Measurements from ENCODE around the gene ATP13A3.

ATP13A3 gene

GRCh38 chr3:194508491-194509453 lies 22.0 kb upstream of the ATP13A3 start:
- peaks cover 0 to 12% (median 7%) of the 10 kb centered on the region in 4 experiments for H3K4me1 ChIP-seq (ENCODE audit: control extremely low read depth in 1 of 4, control insufficient read depth in 4 of 4, insufficient read depth in 4 of 4, low read length in 3 of 4)
- H3K27me3 ChIP-seq (replicated peaks in 2 of 5; ENCODE audit: control insufficient read depth in 4 of 5, insufficient read depth in 5 of 5, low read length in 4 of 5): no peaks in the 10 kb centered on the region
- POLR2A ChIA-PET: no interaction called here
- H3K9me3 ChIP-seq (ENCODE audit: control extremely low read depth in 1 of 5, control insufficient read depth in 4 of 5, insufficient read depth in 2 of 5, low read depth in 1 of 5, low read length in 4 of 5): no peaks in the 10 kb centered on the region
- 59% methylated on average over 7 of the region's 14 CpGs for WGBS (ENCODE audit: insufficient coverage)
- peak in 2 of 3 donors; percentile 34 to 46 for DNase-seq
- H3K4me3 ChIP-seq (ENCODE audit: control insufficient read depth in 1 of 7, extremely low read depth in 1 of 7, insufficient read depth in 4 of 7, low read depth in 2 of 7, low read length in 6 of 7): no peak overlapping the region
- H3K27ac ChIP-seq (ENCODE audit: insufficient read depth in 1 of 2, low read depth in 1 of 2, low read length in 2 of 2, poor library complexity in 1 of 2, severe bottlenecking in 2 of 2): peak overlapping the region in 1 of 2 experiments; percentile 7
- CTCF ChIA-PET: interaction anchor here (0.6 to 1.5 kb wide), 6 partner anchors 11 to 492 kb away, joined by 3 to 5 read pairs (median 3); no protein-coding TSS in a partner anchor
- H3K36me3 ChIP-seq (ENCODE audit: control insufficient read depth in 4 of 4, insufficient read depth in 4 of 4, low read length in 3 of 4): no peaks in the 10 kb centered on the region

GRCh38 chr3:194507571-194507970 lies 20.8 kb upstream of the ATP13A3 start:
- ChIA-PET POLR2A (no interaction called here), CTCF (interaction anchor here (0.8 kb wide), 2 partner anchors 12 to 19 kb away, joined by 3 read pairs; no protein-coding TSS in a partner anchor)
- Histone ChIP-seq H3K36me3 (ENCODE audit: control insufficient read depth in 4 of 4, insufficient read depth in 4 of 4, low read length in 3 of 4) (no peaks in the 10 kb centered on the region), H3K4me3 (ENCODE audit: control insufficient read depth in 1 of 7, extremely low read depth in 1 of 7, insufficient read depth in 4 of 7, low read depth in 2 of 7, low read length in 6 of 7) (no peak overlapping the region), H3K27ac (ENCODE audit: insufficient read depth in 1 of 2, low read depth in 1 of 2, low read length in 2 of 2, poor library complexity in 1 of 2, severe bottlenecking in 2 of 2) (no peak overlapping the region), H3K4me1 (ENCODE audit: control extremely low read depth in 1 of 4, control insufficient read depth in 4 of 4, insufficient read depth in 4 of 4, low read length in 3 of 4) (peaks cover 0 to 12% (median 7%) of the 10 kb centered on the region in 4 experiments), H3K9me3 (ENCODE audit: control extremely low read depth in 1 of 5, control insufficient read depth in 4 of 5, insufficient read depth in 2 of 5, low read depth in 1 of 5, low read length in 4 of 5) (no peaks in the 10 kb centered on the region), H3K27me3 (replicated peaks in 2 of 5; ENCODE audit: control insufficient read depth in 4 of 5, insufficient read depth in 5 of 5, low read length in 4 of 5) (no peaks in the 10 kb centered on the region)
- no peak for DNase-seq
- 92% methylated on average over 10 of the region's 12 CpGs for WGBS (ENCODE audit: insufficient coverage)

GRCh38 chr3:194505791-194506415 lies 19.1 kb upstream of the ATP13A3 start:
- ChIA-PET POLR2A (no interaction called here), CTCF (interaction anchor here (1.3 kb wide), 1 partner anchor 33 kb away, joined by 3 read pairs; no protein-coding TSS in a partner anchor)
- no peak overlapping the region for H3K4me3 ChIP-seq (ENCODE audit: control insufficient read depth in 1 of 7, extremely low read depth in 1 of 7, insufficient read depth in 4 of 7, low read depth in 2 of 7, low read length in 6 of 7)
- no peaks in the 10 kb centered on the region for H3K36me3 ChIP-seq (ENCODE audit: control insufficient read depth in 4 of 4, insufficient read depth in 4 of 4, low read length in 3 of 4)
- H3K9me3 ChIP-seq (ENCODE audit: control extremely low read depth in 1 of 5, control insufficient read depth in 4 of 5, insufficient read depth in 2 of 5, low read depth in 1 of 5, low read length in 4 of 5): peaks cover 0 to 3% (median 0%) of the 10 kb centered on the region in 5 experiments
- H3K27ac ChIP-seq (ENCODE audit: insufficient read depth in 1 of 2, low read depth in 1 of 2, low read length in 2 of 2, poor library complexity in 1 of 2, severe bottlenecking in 2 of 2): no peak overlapping the region
- peaks cover 0 to 12% (median 7%) of the 10 kb centered on the region in 4 experiments for H3K4me1 ChIP-seq (ENCODE audit: control extremely low read depth in 1 of 4, control insufficient read depth in 4 of 4, insufficient read depth in 4 of 4, low read length in 3 of 4)
- no peak for DNase-seq
- H3K27me3 ChIP-seq (replicated peaks in 2 of 5; ENCODE audit: control insufficient read depth in 4 of 5, insufficient read depth in 5 of 5, low read length in 4 of 5): no peaks in the 10 kb centered on the region
- WGBS (ENCODE audit: insufficient coverage): 100% methylated on average over 4 of the region's 5 CpGs

- DNase-seq: no peak
- Histone ChIP-seq H3K36me3 (ENCODE audit: control insufficient read depth in 4 of 4, insufficient read depth in 4 of 4, low read length in 3 of 4) (no peaks in the 10 kb centered on the region), H3K4me1 (ENCODE audit: control extremely low read depth in 1 of 4, control insufficient read depth in 4 of 4, insufficient read depth in 4 of 4, low read length in 3 of 4) (peaks cover 0 to 12% (median 7%) of the 10 kb centered on the region in 4 experiments), H3K9me3 (ENCODE audit: control extremely low read depth in 1 of 5, control insufficient read depth in 4 of 5, insufficient read depth in 2 of 5, low read depth in 1 of 5, low read length in 4 of 5) (peaks cover 0 to 3% (median 0%) of the 10 kb centered on the region in 5 experiments), H3K27ac (ENCODE audit: insufficient read depth in 1 of 2, low read depth in 1 of 2, low read length in 2 of 2, poor library complexity in 1 of 2, severe bottlenecking in 2 of 2) (no peak overlapping the region), H3K4me3 (ENCODE audit: control insufficient read depth in 1 of 7, extremely low read depth in 1 of 7, insufficient read depth in 4 of 7, low read depth in 2 of 7, low read length in 6 of 7) (no peak overlapping the region), H3K27me3 (replicated peaks in 2 of 5; ENCODE audit: control insufficient read depth in 4 of 5, insufficient read depth in 5 of 5, low read length in 4 of 5) (no peaks in the 10 kb centered on the region)
- 100% methylated on average over 6 of the region's 7 CpGs for WGBS (ENCODE audit: insufficient coverage)
- CTCF ChIA-PET: interaction anchor here (1.1 to 1.3 kb wide), 2 partner anchors 8 to 32 kb away, joined by 3 to 4 read pairs; no protein-coding TSS in a partner anchor
- POLR2A ChIA-PET: no interaction called here
Observed at GRCh38 chr3:194504861-194505260, 18.1 kb upstream of the ATP13A3 start.

GRCh38 chr3:194504146-194504545 lies 17.3 kb upstream of the ATP13A3 start:
- Histone ChIP-seq H3K9me3 (ENCODE audit: control extremely low read depth in 1 of 5, control insufficient read depth in 4 of 5, insufficient read depth in 2 of 5, low read depth in 1 of 5, low read length in 4 of 5) (peaks cover 0 to 3% (median 0%) of the 10 kb centered on the region in 5 experiments), H3K27me3 (replicated peaks in 2 of 5; ENCODE audit: control insufficient read depth in 4 of 5, insufficient read depth in 5 of 5, low read length in 4 of 5) (no peaks in the 10 kb centered on the region), H3K36me3 (ENCODE audit: control insufficient read depth in 4 of 4, insufficient read depth in 4 of 4, low read length in 3 of 4) (no peaks in the 10 kb centered on the region), H3K4me3 (ENCODE audit: control insufficient read depth in 1 of 7, extremely low read depth in 1 of 7, insufficient read depth in 4 of 7, low read depth in 2 of 7, low read length in 6 of 7) (no peak overlapping the region), H3K4me1 (ENCODE audit: control extremely low read depth in 1 of 4, control insufficient read depth in 4 of 4, insufficient read depth in 4 of 4, low read length in 3 of 4) (peaks cover 0 to 10% (median 7%) of the 10 kb centered on the region in 4 experiments), H3K27ac (ENCODE audit: insufficient read depth in 1 of 2, low read depth in 1 of 2, low read length in 2 of 2, poor library complexity in 1 of 2, severe bottlenecking in 2 of 2) (no peak overlapping the region)
- ChIA-PET POLR2A (interaction anchor here (0.5 kb wide), 1 partner anchor 43 kb away, joined by 3 read pairs; no protein-coding TSS in a partner anchor), CTCF (interaction anchor here (1.1 to 1.3 kb wide), 4 partner anchors 9 to 70 kb away, joined by 3 to 4 read pairs (median 3); no protein-coding TSS in a partner anchor)
- 100% methylated on average over 1 of the region's 2 CpGs for WGBS (ENCODE audit: insufficient coverage)
- no peak for DNase-seq

- Histone ChIP-seq H3K4me3 (ENCODE audit: control insufficient read depth in 1 of 7, extremely low read depth in 1 of 7, insufficient read depth in 4 of 7, low read depth in 2 of 7, low read length in 6 of 7) (no peak overlapping the region), H3K4me1 (ENCODE audit: control extremely low read depth in 1 of 4, control insufficient read depth in 4 of 4, insufficient read depth in 4 of 4, low read length in 3 of 4) (no peaks in the 10 kb centered on the region), H3K27me3 (replicated peaks in 2 of 5; ENCODE audit: control insufficient read depth in 4 of 5, insufficient read depth in 5 of 5, low read length in 4 of 5) (no peaks in the 10 kb centered on the region), H3K9me3 (ENCODE audit: control extremely low read depth in 1 of 5, control insufficient read depth in 4 of 5, insufficient read depth in 2 of 5, low read depth in 1 of 5, low read length in 4 of 5) (peaks cover 0 to 3% (median 0%) of the 10 kb centered on the region in 5 experiments), H3K36me3 (ENCODE audit: control insufficient read depth in 4 of 4, insufficient read depth in 4 of 4, low read length in 3 of 4) (no peaks in the 10 kb centered on the region), H3K27ac (ENCODE audit: insufficient read depth in 1 of 2, low read depth in 1 of 2, low read length in 2 of 2, poor library complexity in 1 of 2, severe bottlenecking in 2 of 2) (no peak overlapping the region)
- 86% methylated on average over 1 of the region's 2 CpGs for WGBS (ENCODE audit: insufficient coverage)
- DNase-seq: no peak
- CTCF ChIA-PET: interaction anchor here (1.1 to 1.3 kb wide), 2 partner anchors 13 to 20 kb away, joined by 3 read pairs; no protein-coding TSS in a partner anchor
- POLR2A ChIA-PET: no interaction called here
Observed at GRCh38 chr3:194503081-194503531, 16.3 kb upstream of the ATP13A3 start.

Data from common myeloid progenitor, CD34-positive (primary cell).